Stimulated activated CD8-positive, alpha-beta memory T cell treated with anti-CD3 and anti-CD28 coated beads, Interleukin-15, amount 100 ng/mL, for 1 hour (primary cell): ENCODE results near the gene ITPR3.

ENCODE experiments used
- DNase-seq: peaks from one replicate; pipeline ENCODE4 v3.0.0-alpha.2; 2020; ENCODE audit warnings: low read depth

The ITPR3 gene

DNA sequence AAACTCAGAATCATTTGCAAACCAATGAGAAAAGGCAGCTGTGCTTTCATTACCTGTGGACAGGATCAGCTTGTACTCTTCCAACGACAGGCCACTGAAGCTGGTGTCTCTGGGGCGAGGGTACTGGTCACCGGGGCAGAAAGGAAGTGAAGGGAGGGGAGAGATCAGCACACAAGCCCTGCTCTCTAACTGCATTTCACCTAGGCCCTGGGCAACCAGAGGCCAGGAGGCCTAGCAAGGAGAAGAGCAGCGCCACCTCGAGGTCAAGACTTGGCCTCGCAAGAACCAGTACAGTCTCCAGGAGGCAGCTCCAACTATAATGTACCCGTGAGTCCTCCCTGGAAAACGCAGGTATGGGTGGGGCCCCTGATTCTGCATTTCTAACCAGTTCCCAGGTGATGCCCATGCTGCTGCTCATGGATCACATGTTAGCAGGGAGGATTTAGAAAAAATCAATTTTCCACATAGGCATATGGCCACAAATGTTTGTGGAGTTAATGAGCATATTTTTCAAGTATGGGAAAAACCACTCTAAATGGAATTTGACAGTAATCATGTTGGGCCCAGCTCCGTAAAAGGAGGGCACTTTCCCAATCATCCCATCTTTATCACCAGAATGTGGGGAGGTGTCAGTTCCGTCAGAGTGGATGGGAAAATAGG, 79.4 kb downstream of the ITPR3 start:
- DNase-seq = peak; percentile 54

DNA sequence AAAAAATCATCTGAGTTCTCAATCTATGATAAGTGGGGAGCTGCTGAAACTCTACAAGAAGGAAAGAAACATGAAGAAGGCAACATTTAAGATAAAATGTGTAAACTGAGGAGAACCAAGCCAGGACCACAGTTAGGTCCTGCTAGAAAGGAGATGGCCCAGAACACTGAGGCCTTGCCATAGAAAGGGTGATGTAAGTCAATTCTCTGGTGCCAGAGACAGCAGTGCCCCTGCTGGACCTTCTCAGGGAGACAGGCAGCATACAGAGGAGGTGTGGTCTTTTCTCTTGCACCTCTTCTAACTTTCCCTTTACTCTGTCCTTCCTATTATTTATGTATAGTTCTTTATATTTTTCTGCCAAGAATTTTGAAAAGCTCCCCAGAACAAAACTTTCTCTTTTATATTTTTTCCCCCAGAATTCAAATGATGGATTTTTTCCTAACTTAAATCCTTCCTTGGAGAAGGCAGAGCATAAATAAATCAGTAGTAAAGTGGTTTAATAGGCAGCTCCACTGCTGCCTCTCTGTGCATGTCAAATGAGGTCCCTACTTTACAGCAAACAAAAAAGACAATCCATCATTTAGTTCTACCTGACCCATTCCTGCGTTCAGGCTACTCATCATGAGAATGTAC, 81.3 kb downstream of the ITPR3 start:
- no peak for DNase-seq

DNA sequence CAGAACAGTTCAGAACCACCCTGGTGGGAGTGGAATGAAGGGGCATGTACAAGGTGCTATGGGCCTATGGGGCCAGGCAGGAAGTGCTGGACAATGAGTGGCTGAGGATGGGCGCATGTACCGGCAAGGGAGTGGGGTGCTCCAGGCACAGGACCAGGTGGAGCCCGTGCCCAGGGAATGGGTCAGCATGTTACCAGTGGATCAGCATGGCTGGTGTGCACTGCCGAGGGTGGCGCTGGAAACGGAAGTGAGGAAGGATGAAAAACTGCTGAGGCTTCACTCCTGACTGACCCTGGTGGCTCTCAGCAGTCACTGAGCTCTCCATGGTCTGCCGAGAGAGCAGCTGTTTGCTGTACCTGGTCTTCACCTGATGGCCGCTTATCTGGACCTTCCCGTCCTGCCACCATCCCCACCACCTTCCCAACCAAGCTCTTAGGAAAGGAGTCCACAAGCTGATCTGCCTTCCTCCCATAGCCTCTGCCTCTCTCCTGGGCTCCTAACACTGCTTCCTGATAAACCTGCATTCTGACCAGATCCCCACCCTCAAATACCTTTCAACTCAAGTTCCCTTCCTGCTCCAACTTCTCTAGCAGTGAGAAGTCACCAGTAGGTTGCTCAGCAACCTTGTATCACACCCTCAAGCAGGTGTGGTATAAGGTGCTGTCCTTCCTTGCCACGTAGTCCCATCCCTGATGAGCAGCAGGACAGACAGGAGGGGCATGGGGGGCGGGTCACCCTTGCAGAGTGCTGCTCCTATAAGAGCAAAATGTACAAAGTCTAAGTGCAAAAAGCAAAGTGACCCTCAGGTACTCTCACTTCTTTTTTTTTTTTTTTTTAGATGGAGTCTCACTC, 83.3 kb downstream of the ITPR3 start:
- DNase-seq = no peak

DNA sequence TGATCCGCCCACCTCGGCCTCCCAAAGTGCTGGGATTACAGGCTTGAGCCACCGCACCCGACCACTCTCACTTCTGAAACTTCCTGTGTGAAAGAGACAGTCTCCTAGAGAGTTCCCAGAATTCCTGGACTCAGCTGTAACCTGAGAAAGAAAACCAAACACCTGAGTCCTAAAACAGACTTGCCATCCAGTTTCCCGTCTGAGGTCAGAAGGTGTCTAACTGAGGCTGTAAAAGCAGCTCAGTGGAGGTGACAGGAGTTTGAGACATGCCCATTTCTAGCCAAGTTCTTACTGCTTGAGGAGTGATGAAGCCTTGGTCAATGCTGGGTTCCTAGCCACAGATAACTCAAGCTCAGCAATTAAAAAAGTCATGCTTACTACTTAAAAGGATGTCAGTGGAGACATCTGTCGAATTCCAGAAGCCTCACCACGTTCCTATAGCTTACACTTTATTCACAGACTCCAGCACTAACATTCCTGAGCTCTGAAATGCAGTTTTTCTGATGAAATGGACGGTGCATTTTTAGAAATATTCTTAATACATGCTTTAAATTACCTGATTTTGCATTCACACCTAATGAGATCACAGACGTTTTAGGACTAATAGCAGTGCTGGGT, 84.3 kb downstream of the ITPR3 start:
- no peak for DNase-seq

DNA sequence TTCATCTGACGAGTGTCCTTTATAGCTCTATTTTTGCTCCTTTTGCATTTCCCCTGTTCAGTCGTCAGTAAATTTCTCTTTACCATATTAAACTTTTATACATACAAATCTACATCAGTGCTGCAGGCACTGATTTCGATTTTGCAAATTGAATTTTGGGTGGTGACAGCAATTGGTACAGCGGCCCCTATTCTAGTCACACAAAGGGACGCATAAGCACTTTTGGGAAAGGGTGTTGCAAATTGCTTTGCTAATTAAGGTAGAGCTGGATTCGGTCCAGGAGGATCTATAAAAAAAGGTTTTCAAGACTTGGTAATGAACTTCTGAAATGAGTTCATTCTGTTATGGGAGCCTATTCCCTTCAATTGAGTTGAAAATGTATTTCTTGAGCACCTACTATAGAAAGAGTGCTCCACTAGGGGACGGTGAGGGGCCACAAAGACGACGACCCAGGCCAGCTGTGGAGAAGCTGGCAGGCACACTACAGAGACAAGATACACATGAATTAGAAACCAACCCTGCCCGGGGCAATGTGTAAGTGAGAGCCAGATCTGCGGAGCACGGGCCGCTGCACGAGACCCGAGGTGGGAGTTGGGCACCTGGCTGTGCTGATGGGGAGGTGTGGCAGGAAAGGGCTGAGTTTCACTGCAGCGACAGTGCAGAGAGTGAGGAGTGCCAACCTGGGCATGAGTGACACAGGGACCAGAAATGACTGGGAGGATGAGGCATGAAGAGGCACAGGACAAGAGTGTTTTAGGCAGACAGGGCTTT, 85.0 kb downstream of the ITPR3 start:
- DNase-seq = no peak

DNA sequence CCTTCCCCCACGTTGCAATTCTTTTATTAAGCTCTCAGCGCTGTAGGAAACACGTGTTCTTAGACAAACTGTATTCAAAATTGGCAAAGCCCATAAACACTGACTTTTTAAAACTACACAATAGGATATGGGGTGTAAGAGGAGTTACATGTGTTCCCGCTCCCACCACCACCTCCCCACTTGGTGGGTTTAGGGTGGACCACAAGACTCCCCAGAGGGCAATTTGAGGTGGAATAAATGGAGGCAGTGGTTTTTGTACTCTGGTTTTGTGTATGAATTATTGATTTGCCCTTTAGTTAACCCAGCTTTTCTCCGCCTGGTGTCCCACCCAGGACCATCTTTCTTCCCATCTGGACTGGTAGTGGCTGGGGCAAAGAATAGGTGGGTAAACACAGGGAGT, 86.6 kb downstream of the ITPR3 start:
- DNase-seq = no peak

DNA sequence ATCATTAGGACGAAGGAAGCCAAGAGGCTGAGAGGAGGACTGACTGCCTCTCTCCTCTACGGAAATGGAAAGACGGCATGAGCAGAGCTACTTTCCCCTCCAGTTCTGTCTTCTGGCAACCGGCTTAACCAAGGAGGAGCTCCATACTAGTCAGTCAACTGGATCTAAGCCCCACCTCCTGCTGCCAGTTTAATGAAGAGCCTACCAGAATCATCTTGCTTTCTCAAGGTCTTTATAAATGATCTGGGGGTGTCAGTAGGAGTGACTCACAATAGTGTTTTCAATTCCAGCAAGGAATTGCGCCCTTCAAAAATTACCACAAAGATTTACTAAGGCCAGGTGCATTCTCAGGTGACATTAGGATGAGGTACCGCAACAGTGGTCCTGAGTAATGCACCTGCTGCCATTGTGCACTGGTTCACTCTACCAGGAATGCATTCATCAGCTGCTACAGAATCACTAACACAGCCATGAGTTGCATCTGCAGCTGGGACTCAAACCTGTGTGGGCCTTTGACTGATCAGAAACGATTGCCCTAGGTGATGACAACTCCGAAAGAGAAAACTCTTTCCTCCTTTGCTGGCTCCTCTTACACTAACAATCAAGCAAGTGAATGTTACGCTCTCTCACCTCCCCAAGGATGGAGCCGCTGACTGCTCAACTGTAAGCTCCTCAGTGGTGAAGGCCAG, 87.5 kb downstream of the ITPR3 start:
- no peak for DNase-seq

DNA sequence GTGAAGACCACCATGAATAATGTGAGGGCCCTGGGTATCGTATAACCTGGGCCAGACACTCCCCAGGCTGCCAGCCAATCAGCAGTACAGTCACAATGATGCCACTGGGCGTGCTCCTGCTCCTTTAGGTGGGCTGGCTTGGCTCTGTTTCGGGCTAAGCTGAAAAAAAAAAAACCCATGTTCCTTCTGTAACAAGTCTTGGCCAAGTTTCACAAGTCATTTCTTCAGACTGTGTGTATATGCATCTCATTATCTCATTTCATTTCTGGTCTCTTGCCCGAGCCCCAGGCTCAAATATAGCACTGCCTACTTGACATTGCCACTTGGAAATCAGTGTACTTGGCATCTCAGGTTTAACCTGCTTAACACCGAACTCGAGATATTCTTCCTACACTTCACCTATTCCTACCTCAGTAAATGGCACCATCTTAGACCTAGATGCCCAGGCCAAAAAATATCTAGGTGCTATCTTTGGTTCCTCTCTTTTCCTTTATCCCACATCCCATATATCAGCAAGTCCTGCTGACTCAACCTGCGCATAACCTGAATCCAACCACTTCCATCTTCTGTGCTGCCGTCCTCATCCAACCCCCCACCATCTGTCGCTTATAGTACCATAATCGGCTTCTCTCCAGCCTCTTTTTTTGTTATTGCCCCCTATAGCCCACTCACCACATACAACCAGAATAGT, 88.6 kb downstream of the ITPR3 start:
- DNase-seq = no peak

DNA sequence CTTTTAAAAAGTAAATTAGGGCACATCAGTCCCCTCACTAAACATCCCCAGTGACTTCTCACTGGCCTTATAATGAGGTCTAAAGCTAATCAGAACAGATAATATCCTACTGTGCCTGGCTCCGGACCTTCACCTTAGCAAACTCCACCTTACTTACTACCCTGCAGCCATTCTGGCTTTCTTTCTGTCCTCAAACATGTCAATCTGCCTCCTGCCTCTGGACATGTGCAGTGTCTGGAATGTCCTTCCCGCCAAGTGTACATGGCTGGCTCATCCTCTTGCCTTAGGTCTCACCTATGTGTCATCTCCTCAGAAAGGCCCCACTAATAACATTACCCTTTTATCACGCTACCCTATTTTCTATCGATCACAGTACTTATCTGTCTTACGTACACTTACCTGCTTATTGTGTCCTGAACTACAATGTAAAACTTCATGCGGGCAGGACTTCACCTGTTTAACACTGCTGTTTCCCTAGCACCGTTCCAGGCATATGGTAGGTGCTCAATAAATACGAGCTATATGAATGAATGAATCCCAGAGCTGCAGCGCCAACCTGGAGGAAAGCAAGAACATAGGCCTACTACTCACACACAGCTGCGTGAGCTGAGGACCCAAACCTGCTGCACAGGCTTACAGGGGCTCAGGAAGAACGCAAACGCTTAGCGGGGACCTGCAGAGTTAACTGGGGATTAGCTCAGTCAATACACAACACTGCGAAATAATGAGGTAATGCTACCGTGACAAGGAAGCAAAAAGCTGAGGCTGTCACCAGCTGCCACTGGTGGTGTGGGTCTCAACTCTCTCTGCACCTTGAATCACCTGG, 89.4 kb downstream of the ITPR3 start:
- no peak for DNase-seq

DNA sequence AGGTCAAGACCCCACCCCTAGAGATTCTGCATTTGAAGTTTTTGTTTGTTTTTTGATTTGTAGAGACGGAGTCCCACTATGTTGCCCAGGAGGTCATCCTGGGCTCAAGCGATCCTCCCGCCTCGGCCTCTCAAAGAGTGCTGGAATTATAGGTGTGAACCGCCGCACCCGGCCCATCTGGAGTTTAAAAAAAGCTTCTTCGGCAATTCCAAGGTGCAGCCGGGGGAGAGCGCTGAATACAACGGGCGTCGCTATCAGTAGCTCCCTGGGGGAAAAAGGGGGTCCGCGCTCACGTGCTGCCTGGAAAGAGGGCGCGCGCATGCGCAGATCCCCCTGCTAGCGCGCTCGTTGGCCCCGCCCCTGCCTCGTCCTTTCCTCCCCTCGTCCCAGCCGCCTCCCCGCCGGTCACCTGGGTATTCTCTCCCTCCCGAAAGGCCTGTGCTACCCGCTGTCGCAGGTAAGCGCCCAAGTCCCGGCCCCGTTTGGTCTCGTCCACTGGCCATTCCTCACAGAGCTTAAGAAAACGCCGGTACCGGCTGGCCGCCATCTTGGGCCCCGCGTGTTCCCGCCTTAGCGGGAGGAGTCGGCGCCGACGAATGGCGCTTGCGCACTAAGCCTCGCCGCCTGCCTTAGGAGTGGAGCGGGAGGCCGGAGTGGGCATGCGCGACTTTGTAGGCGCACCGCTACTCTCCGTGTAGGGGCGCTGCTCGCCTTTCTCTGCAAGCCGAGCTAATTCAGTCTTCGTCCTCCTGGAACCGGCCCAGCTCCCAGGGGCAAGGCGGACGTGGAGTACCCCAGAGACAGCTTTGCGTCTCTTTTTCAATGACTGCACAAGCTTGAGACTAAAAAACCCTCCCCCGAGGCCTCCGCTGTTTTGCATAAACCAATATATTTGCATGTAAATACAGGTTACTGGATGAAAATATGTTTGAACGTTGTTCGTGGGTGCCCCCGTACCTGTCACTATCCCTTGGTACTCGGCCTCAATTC, 90.3 kb downstream of the ITPR3 start, which contains the start of gene UQCC2:
Gene UQCC2 (minus strand): TSS at position 561 of the 990 bp plus-strand sequence. CDS start 14 bp downstream, at position 547.
- DNase-seq = peak; percentile 90

DNA sequence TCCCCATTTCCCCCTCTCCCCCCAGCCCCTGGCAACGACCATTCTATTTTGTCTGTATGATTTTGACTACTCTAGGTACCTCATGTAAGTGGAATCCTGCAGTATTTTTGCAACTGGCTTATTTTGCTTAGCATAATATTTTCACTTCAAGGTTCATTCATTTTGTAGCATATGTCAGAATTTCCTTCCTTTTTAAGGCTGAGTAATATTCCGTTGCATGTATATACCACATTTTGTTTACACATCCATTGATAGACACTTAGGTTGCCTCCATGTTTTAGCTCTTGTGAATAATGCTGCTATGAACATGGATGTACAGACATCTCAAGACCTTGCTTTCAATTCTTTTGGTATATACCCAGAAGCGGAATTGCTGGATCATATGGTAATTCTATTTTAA, 91.8 kb downstream of the ITPR3 start:
- no peak for DNase-seq

DNA sequence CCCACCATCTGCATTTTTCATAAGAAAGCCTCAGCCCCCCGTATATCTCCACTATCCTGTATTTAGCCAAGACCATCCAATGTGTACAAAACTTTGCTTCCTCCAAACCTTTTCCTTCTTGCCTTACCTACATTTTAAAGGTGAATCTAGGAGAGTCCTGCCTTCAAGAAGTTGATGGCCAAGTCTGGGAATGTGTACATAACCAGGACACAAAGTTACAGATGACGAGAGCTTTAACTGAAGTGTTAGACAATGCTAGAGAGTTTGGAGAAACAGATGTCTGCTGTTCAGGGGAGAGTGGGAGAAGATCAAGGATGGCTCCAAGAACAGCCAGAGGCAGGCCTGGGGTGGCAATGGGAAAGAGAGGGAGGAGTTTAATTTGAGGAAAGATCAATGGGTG, 92.7 kb downstream of the ITPR3 start:
- no peak for DNase-seq

DNA sequence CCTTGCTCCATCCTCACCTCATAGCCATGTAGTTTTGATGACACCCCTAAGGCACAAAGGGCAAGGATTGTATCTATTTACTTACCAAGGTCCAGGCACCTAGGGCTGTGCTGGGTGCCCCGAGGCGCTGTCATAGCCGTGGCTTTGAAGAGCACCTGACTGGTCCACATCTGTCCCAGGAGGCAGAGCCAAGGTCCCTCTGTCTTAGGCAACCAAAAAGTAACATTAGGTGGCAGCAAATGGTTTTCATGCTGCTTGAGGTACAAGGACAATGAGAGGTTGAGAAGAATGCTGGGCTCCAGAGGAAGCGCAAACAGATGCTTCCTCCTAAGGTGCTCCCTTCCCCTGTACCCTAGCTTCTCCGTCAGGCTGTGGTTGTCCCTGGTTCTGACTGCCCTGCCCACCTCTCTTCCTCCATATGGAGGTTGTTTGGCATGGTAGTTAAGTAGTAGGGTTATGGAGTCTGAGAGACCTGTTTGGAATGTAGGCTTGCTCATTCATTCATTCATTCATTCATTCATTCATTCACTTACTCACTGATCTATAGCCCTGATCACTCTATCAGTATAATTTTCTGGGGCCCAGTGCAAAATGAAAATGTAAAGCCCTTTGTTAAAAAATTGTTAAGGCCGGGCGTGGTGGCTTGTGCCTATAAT, 93.4 kb downstream of the ITPR3 start:
- no peak for DNase-seq

DNA sequence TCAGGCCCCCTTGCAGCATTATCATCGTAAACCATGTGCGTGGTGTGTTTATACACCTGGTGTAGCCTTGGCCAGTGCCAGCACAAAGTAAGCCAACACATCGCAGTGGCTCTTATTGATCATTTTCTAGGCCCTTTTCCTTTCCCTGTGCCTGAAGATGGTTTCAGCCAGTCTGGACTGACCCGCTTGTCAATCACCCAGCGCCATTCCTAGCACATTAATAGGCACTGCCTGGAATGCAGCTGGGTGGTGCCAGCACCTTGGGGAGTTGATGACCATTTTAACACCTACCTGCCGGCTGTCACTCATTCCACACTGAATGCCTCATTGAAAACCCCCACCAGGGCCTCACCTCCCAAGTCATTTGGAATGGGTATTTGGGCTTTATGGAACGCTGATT, 95.3 kb downstream of the ITPR3 start:
- no peak for DNase-seq

DNA sequence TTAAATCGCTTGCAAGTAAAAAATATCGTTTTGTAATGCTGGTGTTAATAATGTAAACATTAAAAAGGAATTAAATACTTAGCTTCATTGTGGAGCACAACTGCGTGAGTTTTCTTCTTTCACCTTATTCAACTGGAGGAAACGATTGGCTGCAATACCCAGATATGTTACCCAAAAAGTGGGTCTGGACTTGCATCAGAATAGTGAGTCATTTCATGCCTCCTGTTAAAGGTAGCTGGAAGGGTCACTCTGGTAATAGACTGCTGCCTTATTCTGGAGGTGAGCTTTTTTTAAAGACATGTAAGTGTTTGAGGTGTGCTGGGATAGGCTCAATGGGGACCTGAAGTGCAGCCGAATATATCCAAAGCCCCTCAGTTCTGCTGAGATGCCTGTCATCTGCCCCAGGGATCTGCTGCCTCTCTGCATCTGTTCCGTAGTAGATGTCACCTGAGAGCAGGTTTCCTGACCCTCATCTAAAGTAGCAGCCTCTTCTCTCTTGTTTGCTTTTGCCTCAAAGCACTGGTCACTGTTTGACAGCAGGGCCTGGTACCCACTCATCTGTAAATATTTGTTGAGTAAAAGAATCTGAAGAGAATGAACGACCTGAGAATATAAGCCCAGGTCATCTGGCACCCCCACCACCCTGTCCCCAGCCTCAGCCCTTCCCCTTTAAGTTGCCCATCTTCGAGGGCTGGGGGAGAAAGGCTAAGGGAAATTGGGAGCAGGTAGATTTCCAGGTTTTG, 95.9 kb downstream of the ITPR3 start:
- DNase-seq = no peak

DNA sequence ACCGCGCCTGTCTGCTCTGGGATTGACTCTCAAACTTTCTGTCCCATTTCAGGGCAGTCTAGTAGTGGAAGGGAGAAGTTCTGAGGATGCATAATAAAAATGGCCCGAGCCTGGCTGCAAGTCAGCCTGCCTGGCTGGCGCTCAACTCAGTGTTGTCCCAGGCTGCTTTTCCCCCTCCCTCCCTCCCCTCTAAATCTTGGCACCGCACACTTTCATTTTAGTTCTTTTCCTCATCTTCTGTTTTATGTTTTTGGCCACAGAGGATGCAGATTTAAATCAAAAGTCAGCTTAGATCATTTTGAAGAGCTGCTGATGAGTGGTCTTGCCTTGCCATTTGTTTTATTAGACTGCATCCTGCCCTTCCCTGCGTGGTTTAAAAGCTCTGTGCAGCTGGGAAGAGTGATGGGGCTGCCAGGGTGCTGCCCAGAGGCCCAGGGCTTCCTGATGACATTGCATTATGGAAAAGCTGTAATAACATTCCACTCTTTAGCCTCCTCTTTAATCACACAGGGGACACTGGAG, 96.9 kb downstream of the ITPR3 start:
- no peak for DNase-seq

DNA sequence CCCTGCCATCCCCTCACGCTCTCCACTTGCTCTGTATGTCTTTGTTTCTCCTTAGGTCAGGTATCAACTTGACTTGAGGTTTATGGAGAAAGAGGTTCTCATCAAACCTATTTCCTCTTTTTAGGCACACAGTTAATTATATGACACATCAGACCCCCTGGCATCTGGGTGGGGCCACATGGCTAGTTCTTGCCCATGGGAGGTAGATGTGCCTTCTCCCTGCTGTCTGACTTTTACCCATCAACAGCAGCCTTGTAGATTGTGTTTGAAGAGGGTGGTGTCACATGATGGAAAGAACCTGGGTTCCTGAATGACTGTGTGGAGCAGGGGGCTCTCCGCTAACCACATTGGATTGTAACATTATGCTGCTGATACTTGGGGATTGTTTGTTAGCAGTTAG, 97.6 kb downstream of the ITPR3 start:
- DNase-seq = no peak
